Aorta (tissue), 5 donors: ENCODE results near the gene IL36B. TPM values are rescaled to one million over a fixed set of nuclear protein-coding genes. Genes with fewer than 3 reads are reported as not detected.

Experiments
- ATAC-seq: fragments of 200-7000 bp; cut with Tn5 transposase; one replicate; pipeline ENCODE4 v1.9.1; 2022; ENCODE audit warnings: moderate library complexity; ENCODE audit not compliant: low FRiP score
- DNase-seq, 2 donors: peaks; one replicate each; pipeline ENCODE4 v3.0.0-alpha.2; 2020
- H3K27ac ChIP-seq, 2 donors: one replicate each; pipeline ENCODE4 v1.5.1; 2013; ENCODE audit warnings: low read length in 2 of 2, mild to moderate bottlenecking in 2 of 2, moderate library complexity in 2 of 2, control low read depth in 1 of 2, inconsistent platforms in 1 of 2, low read depth in 1 of 2
- H3K27me3 ChIP-seq, 2 donors: one replicate each; pipeline ENCODE4 v1.6.1; 2013; ENCODE audit warnings: control low read depth in 1 of 2, low read length in 1 of 2, mild to moderate bottlenecking in 1 of 2, moderate library complexity in 1 of 2; ENCODE audit not compliant: insufficient read depth in 2 of 2, control insufficient read depth in 1 of 2
- H3K36me3 ChIP-seq, 2 donors: one replicate each; pipeline ENCODE4 v1.6.1; 2013; ENCODE audit warnings: control low read depth in 1 of 2, low read length in 1 of 2, mild to moderate bottlenecking in 1 of 2; ENCODE audit not compliant: insufficient read depth in 2 of 2, control insufficient read depth in 1 of 2
- H3K4me1 ChIP-seq, 2 donors: one replicate each; pipeline ENCODE4 v1.6.1; 2013; ENCODE audit warnings: low read length in 2 of 2, control low read depth in 1 of 2, mild to moderate bottlenecking in 1 of 2, moderate library complexity in 1 of 2; ENCODE audit not compliant: insufficient read depth in 2 of 2, control insufficient read depth in 1 of 2
- H3K4me3 ChIP-seq, 2 donors: one replicate each; pipeline ENCODE4 v1.5.1; 2013; ENCODE audit warnings: low read length in 2 of 2, control low read depth in 1 of 2, mild to moderate bottlenecking in 1 of 2
- H3K9me3 ChIP-seq: one replicate; pipeline ENCODE4 v1.6.1; 2013; ENCODE audit warnings: mild to moderate bottlenecking, low read length; ENCODE audit not compliant: control insufficient read depth
- WGBS, 2 donors: extraction: QIAGEN DNeasy Blood & Tissue Kit; methylation state at CpG; one replicate each; pipeline ENCODE4 v1.1.7; 2013; 5-methylcytosine and 5-hydroxymethylcytosine counted together
- intact Hi-C, 2 donors: fragments of 100-400 bp; cut with DNase I; formaldehyde crosslinking; loops; one replicate each; pipeline versions ENCODE4 v1.14.2 to v1.15.0; 2022
- polyA plus RNA-seq, 2 donors: library from polyadenylated mRNA; stranded (reverse); fragments of 200-250 nt; gene quantifications; one replicate each; pipeline ENCODE4 v1.2.3, GENCODE V29; 2013
- total RNA-seq, 2 donors: library from RNA; stranded (reverse); fragmentation: NEBNext Ultra II Directional; extraction: Animal tissue kit (Norgen Biotek cat#: 25700); gene quantifications; one replicate each; pipeline ENCODE4 v1.2.1, GENCODE V29; 2021
- donor health status: healthy with polysubstance abuse.
- donor health status: Bipolar disorder and iron deficiency.
- donor health status: DM: no; HTN: no; CAD: no.
- donor health status: DM: no; HTN: no; CAD: no.
- donor health status: DM: yes; HTN: yes; CAD: no.

The IL36B gene
- total and polyA plus RNA-seq, 4 donors: not detected

- no peaks in the 10 kb centered on the region for H3K36me3 ChIP-seq
- ATAC-seq (no peak), DNase-seq (no peak)
- 78 to 87% methylated on average over 4 of the region's 4 CpGs for WGBS, 2 donors
- H3K4me1 ChIP-seq: no peaks in the 10 kb centered on the region
- H3K27me3 ChIP-seq: no peaks in the 10 kb centered on the region
- intact Hi-C loops: no loop called here
- H3K9me3 ChIP-seq: peaks cover 2% of the 10 kb centered on the region
- no peak overlapping the region for H3K27ac ChIP-seq
- no peak overlapping the region for H3K4me3 ChIP-seq
Measured at GRCh38 chr2:113069676-113070605, 17.3 kb upstream of the IL36B start.

- intact Hi-C loops: no loop called here
- 14 to 27% methylated on average over 5 of the region's 5 CpGs for WGBS, 2 donors
- H3K4me1 ChIP-seq: no peaks in the 10 kb centered on the region
Measured at GRCh38 chr2:113068706-113069485, 16.2 kb upstream of the IL36B start.

GRCh38 chr2:113068249-113068648 lies 15.6 kb upstream of the IL36B start:
- H3K27me3 ChIP-seq: no peaks in the 10 kb centered on the region
- no peak for DNase-seq

More at GRCh38 chr2:113068706-113069485, 16.2 kb upstream of the IL36B start:
- H3K36me3 ChIP-seq: no peaks in the 10 kb centered on the region
- no peak overlapping the region for H3K27ac ChIP-seq
- H3K9me3 ChIP-seq: peaks cover 3% of the 10 kb centered on the region
- H3K27me3 ChIP-seq: no peaks in the 10 kb centered on the region
- H3K4me3 ChIP-seq: no peak overlapping the region
- DNase-seq (no peak), ATAC-seq (no peak)

GRCh38 chr2:113067681-113068080 lies 15.0 kb upstream of the IL36B start, which contains the start of gene IL1F10:
IL1F10 (plus strand) TSS chr2:113067970; CDS start chr2:113072739, 4,769 bp downstream.
- ATAC-seq: no peak
- Histone ChIP-seq H3K9me3 (peaks cover 3% of the 10 kb centered on the region), H3K4me1 (no peaks in the 10 kb centered on the region), H3K4me3 (no peak within 1 kb of the TSS), H3K36me3 (no peaks in the 10 kb centered on the region), H3K27me3 (no peaks in the 10 kb centered on the region), H3K27ac (no peak within 1 kb of the TSS)
- 70 to 81% methylated on average over 3 of the region's 3 CpGs for WGBS, 2 donors
- DNase-seq: no peak
- intact Hi-C loops: no loop called here

More at GRCh38 chr2:113068249-113068648, 15.6 kb upstream of the IL36B start:
- Histone ChIP-seq H3K9me3 (peaks cover 3% of the 10 kb centered on the region), H3K27ac (no peak overlapping the region), H3K4me3 (no peak overlapping the region), H3K36me3 (no peaks in the 10 kb centered on the region), H3K4me1 (no peaks in the 10 kb centered on the region)
- 67 to 69% methylated on average over 2 of the region's 2 CpGs for WGBS, 2 donors
- intact Hi-C loops: no loop called here
- no peak for ATAC-seq

GRCh38 chr2:113064898-113065297 lies 12.2 kb upstream of the IL36B start:
- WGBS, 2 donors: 79 to 81% methylated on average over 1 of the region's 1 CpG
- DNase-seq (no peak), ATAC-seq (no peak)
- intact Hi-C loops: no loop called here
- H3K27ac ChIP-seq: no peak overlapping the region
- no peaks in the 10 kb centered on the region for H3K4me1 ChIP-seq
- no peaks in the 10 kb centered on the region for H3K27me3 ChIP-seq
- no peak overlapping the region for H3K4me3 ChIP-seq
- H3K36me3 ChIP-seq: no peaks in the 10 kb centered on the region
- H3K9me3 ChIP-seq: peaks cover 3% of the 10 kb centered on the region

GRCh38 chr2:113064281-113064680 lies 11.6 kb upstream of the IL36B start:
- ATAC-seq (no peak), DNase-seq (no peak)
- H3K36me3 ChIP-seq: no peaks in the 10 kb centered on the region
- no peak overlapping the region for H3K27ac ChIP-seq
- 81 to 84% methylated on average over 5 of the region's 5 CpGs for WGBS, 2 donors
- H3K4me1 ChIP-seq: no peaks in the 10 kb centered on the region
- H3K27me3 ChIP-seq: no peaks in the 10 kb centered on the region
- intact Hi-C loops: no loop called here
- H3K9me3 ChIP-seq: peaks cover 3% of the 10 kb centered on the region
- no peak overlapping the region for H3K4me3 ChIP-seq

- Histone ChIP-seq H3K4me3 (no peak overlapping the region), H3K4me1 (no peaks in the 10 kb centered on the region), H3K27ac (no peak overlapping the region), H3K27me3 (no peaks in the 10 kb centered on the region), H3K9me3 (peaks cover 3% of the 10 kb centered on the region), H3K36me3 (no peaks in the 10 kb centered on the region)
- DNase-seq (no peak), ATAC-seq (no peak)
- intact Hi-C loops: no loop called here
- WGBS, 2 donors: 86 to 87% methylated on average over 18 of the region's 18 CpGs
Measured at GRCh38 chr2:113061896-113062770, 9.5 kb upstream of the IL36B start.

- 60 to 64% methylated on average over 2 of the region's 2 CpGs for WGBS, 2 donors
- DNase-seq: no peak
- Histone ChIP-seq H3K4me3 (no peak overlapping the region), H3K4me1 (no peaks in the 10 kb centered on the region), H3K27ac (no peak overlapping the region), H3K9me3 (peaks cover 3% of the 10 kb centered on the region), H3K27me3 (no peaks in the 10 kb centered on the region), H3K36me3 (no peaks in the 10 kb centered on the region)
- intact Hi-C loops: no loop called here
- ATAC-seq: no peak
Measured at GRCh38 chr2:113061241-113061640, 8.6 kb upstream of the IL36B start.
